Neural cell (in vitro differentiated cells): ENCODE data around the gene RNF144B. TPM values are rescaled to one million over a fixed set of nuclear protein-coding genes. Genes with fewer than 3 reads are reported as not detected.

Source experiments
- H2AFZ ChIP-seq: fragments of 200-600, 300-800 bp; sonication (generic), shearing (Covaris generic); 2 replicates; pipeline ENCODE4 v1.6.0; 2014; ENCODE audit warnings: low read depth, mild to moderate bottlenecking, antibody characterized with exemption, low read length, moderate library complexity
- H3F3A ChIP-seq: fragments of 200-600 bp; shearing (Covaris generic); 2 replicates; pipeline ENCODE4 v1.6.1; 2016; ENCODE audit warnings: mild to moderate bottlenecking, moderate library complexity, mixed read lengths, antibody characterized with exemption, low read length; ENCODE audit not compliant: insufficient read depth, poor library complexity, severe bottlenecking
- H3K27ac ChIP-seq: fragments of 200-600, 300-800 bp; sonication (generic), shearing (Covaris generic); 2 replicates; pipeline ENCODE4 v1.5.1; 2014; ENCODE audit warnings: mild to moderate bottlenecking, low read length, moderate library complexity
- H3K27me3 ChIP-seq: fragments of 300-800, 200-600 bp; sonication (generic), shearing (Covaris generic); 2 replicates; pipeline ENCODE4 v1.6.0; 2014; ENCODE audit warnings: mild to moderate bottlenecking, low read depth, low read length, moderate library complexity; ENCODE audit not compliant: insufficient read depth
- H3K36me3 ChIP-seq: fragments of 300-800, 200-600 bp; sonication (generic), shearing (Covaris generic); 2 replicates; pipeline ENCODE4 v1.5.1; 2014; ENCODE audit warnings: mild to moderate bottlenecking, antibody characterized with exemption, low read length, moderate library complexity; ENCODE audit not compliant: insufficient read depth
- H3K4me2 ChIP-seq: fragments of 300-800, 200-600 bp; sonication (generic), shearing (Covaris generic); 2 replicates; pipeline ENCODE4 v1.6.0; 2014; ENCODE audit warnings: mild to moderate bottlenecking, low read length
- H3K4me3 ChIP-seq: fragments of 300-800, 200-600 bp; sonication (generic), shearing (Covaris generic); 2 replicates; pipeline ENCODE4 v1.5.1; 2014; ENCODE audit warnings: mild to moderate bottlenecking, low read length, moderate library complexity
- H3K79me2 ChIP-seq: fragments of 200-600 bp; shearing (Covaris generic); replicated peaks from 2 replicates; pipeline ENCODE4 v1.6.0; 2014; ENCODE audit warnings: mild to moderate bottlenecking, low read length, moderate library complexity; ENCODE audit not compliant: insufficient read depth
- H3K9ac ChIP-seq: fragments of 300-800, 200-600 bp; sonication (generic), shearing (Covaris generic); 2 replicates; pipeline ENCODE4 v1.6.1; 2016; ENCODE audit warnings: mild to moderate bottlenecking, low read length, mixed read lengths
- H3K9me2 ChIP-seq: fragments of 200-600 bp; shearing (Covaris generic); 2 replicates; pipeline ENCODE4 v1.6.1; 2016; ENCODE audit warnings: mild to moderate bottlenecking, low read length, mixed read lengths; ENCODE audit not compliant: insufficient read depth
- H3K9me3 ChIP-seq: fragments of 200-600, 300-800 bp; sonication (generic), shearing (Covaris generic); 2 replicates; pipeline ENCODE4 v1.6.1; 2016; ENCODE audit warnings: mild to moderate bottlenecking, mixed run types, low read length, moderate library complexity, mixed read lengths
- H4K20me1 ChIP-seq: fragments of 200-600 bp; shearing (Covaris generic); 2 replicates; pipeline ENCODE4 v1.6.1; 2016; ENCODE audit warnings: mild to moderate bottlenecking, mixed run types; ENCODE audit not compliant: insufficient read depth
- EP300 ChIP-seq: fragments of 450-650 bp; conservative IDR thresholded peaks from 2 replicates; pipeline ENCODE4 v1.6.1; 2014; ENCODE audit warnings: antibody characterized with exemption, mild to moderate bottlenecking, moderate library complexity; ENCODE audit not compliant: poor library complexity, severe bottlenecking
- EZH2 ChIP-seq: fragments of 200-600, 300-800 bp; shearing (Covaris generic), sonication (generic); IDR thresholded peaks from 2 replicates; pipeline ENCODE4 v1.6.1; 2014; ENCODE audit warnings: antibody characterized with exemption, low read length, borderline replicate concordance, mild to moderate bottlenecking; ENCODE audit not compliant: insufficient read depth, poor library complexity, severe bottlenecking
- MXI1 ChIP-seq: fragments of 450-650 bp; conservative IDR thresholded peaks from 2 replicates; pipeline ENCODE4 v1.6.1; 2014; ENCODE audit warnings: antibody characterized with exemption, mild to moderate bottlenecking; ENCODE audit not compliant: poor library complexity, severe bottlenecking
- POLR2AphosphoS5 ChIP-seq: IDR thresholded peaks from 2 replicates; pipeline ENCODE4 v1.6.1; 2012
- RAD21 ChIP-seq: fragments of 450-650 bp; conservative IDR thresholded peaks from 2 replicates; pipeline ENCODE4 v1.6.1; 2014; ENCODE audit warnings: antibody characterized with exemption, mild to moderate bottlenecking, moderate library complexity
- SMC3 ChIP-seq: fragments of 450-650 bp; conservative IDR thresholded peaks from 2 replicates; pipeline ENCODE4 v1.6.1; 2014; ENCODE audit warnings: antibody characterized with exemption, mild to moderate bottlenecking, moderate library complexity; ENCODE audit not compliant: poor library complexity
- TAF1 ChIP-seq: IDR thresholded peaks from 2 replicates; pipeline ENCODE4 v1.6.1; 2012; ENCODE audit warnings: low read depth
- polyA plus RNA-seq: library from polyadenylated mRNA; depleted of rRNA; stranded (reverse); fragments of >200 nt; gene quantifications from 2 replicates; pipeline ENCODE4 v1.2.3, GENCODE V29; 2014
- TF ChIP-seq, protein P1 (sequence below): IDR thresholded peaks from 2 replicates; pipeline ENCODE4 v1.6.1; 2012; ENCODE audit warnings: borderline replicate concordance
- TF ChIP-seq, protein P2 (sequence below): fragments of 450-650 bp; IDR thresholded peaks from 2 replicates; pipeline ENCODE4 v1.5.1; 2014; ENCODE audit warnings: antibody characterized with exemption, mild to moderate bottlenecking, moderate library complexity; ENCODE audit not compliant: poor library complexity, severe bottlenecking

The RNF144B gene
- polyA plus RNA-seq, 1 donor from 2014 or later: 0.15 TPM

DNA sequence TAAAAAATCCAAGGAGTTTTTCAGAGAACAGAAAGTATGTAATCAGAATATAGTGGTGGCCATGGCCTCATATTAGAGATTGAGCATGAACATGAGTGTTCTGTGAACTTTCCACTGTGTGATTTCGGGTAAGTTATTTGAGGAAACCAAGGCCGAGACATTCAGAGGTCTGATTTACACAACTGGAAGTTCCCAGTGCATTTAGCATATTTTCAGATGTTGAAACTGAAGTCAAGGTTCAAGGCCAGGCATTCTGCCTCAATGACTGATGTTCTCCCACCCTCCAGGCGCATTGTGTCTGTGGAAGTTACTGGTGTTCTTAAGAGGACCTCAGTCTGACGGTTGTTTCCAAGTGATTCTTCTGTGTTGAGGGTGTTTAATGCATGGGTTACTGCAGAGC lies 26.2 kb downstream of the RNF144B start:
- Histone ChIP-seq H3K79me2 (no peaks in the 10 kb centered on the region), H4K20me1 (no peaks in the 10 kb centered on the region), H2AFZ (no peak overlapping the region), H3K9me2 (no peaks in the 10 kb centered on the region), H3K27me3 (no peaks in the 10 kb centered on the region), H3K9ac (no peak overlapping the region), H3K36me3 (no peaks in the 10 kb centered on the region), H3K9me3 (no peaks in the 10 kb centered on the region), H3K4me3 (no peak overlapping the region), H3K27ac (no peak overlapping the region), H3F3A (no peaks in the 10 kb centered on the region), H3K4me2 (no peak overlapping the region)
- TF ChIP-seq TAF1: no peak
- TF ChIP-seq RAD21: no peak
- TF ChIP-seq POLR2AphosphoS5: no peak
- no peak for TF ChIP-seq EZH2
- TF ChIP-seq EP300: no peak
- TF ChIP-seq, protein P1, sequence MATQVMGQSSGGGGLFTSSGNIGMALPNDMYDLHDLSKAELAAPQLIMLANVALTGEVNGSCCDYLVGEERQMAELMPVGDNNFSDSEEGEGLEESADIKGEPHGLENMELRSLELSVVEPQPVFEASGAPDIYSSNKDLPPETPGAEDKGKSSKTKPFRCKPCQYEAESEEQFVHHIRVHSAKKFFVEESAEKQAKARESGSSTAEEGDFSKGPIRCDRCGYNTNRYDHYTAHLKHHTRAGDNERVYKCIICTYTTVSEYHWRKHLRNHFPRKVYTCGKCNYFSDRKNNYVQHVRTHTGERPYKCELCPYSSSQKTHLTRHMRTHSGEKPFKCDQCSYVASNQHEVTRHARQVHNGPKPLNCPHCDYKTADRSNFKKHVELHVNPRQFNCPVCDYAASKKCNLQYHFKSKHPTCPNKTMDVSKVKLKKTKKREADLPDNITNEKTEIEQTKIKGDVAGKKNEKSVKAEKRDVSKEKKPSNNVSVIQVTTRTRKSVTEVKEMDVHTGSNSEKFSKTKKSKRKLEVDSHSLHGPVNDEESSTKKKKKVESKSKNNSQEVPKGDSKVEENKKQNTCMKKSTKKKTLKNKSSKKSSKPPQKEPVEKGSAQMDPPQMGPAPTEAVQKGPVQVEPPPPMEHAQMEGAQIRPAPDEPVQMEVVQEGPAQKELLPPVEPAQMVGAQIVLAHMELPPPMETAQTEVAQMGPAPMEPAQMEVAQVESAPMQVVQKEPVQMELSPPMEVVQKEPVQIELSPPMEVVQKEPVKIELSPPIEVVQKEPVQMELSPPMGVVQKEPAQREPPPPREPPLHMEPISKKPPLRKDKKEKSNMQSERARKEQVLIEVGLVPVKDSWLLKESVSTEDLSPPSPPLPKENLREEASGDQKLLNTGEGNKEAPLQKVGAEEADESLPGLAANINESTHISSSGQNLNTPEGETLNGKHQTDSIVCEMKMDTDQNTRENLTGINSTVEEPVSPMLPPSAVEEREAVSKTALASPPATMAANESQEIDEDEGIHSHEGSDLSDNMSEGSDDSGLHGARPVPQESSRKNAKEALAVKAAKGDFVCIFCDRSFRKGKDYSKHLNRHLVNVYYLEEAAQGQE: no peak
- no peak for TF ChIP-seq SMC3
- TF ChIP-seq, protein P2, sequence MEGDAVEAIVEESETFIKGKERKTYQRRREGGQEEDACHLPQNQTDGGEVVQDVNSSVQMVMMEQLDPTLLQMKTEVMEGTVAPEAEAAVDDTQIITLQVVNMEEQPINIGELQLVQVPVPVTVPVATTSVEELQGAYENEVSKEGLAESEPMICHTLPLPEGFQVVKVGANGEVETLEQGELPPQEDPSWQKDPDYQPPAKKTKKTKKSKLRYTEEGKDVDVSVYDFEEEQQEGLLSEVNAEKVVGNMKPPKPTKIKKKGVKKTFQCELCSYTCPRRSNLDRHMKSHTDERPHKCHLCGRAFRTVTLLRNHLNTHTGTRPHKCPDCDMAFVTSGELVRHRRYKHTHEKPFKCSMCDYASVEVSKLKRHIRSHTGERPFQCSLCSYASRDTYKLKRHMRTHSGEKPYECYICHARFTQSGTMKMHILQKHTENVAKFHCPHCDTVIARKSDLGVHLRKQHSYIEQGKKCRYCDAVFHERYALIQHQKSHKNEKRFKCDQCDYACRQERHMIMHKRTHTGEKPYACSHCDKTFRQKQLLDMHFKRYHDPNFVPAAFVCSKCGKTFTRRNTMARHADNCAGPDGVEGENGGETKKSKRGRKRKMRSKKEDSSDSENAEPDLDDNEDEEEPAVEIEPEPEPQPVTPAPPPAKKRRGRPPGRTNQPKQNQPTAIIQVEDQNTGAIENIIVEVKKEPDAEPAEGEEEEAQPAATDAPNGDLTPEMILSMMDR: no peak
- no peak for TF ChIP-seq MXI1

DNA sequence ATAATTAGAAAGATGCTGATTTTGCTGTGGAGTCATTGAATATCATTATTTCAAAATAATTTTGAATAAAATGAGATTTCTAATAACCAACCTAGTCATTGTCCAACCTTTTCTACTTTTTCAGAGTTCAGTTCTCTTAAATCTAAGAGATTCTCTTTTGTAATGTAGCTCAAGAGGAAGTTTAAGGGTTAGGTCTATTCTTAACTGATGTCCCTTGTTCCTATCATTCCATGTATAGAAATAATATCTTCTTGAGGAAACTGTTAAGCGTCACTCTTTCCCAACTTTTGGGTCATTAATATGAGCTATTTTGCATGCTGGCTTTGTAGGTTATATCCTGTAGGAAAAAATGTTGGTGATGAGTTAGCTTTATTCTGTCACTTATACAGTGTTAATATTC lies 27.0 kb downstream of the RNF144B start:
- Histone ChIP-seq H3K9me2 (no peaks in the 10 kb centered on the region), H2AFZ (no peak overlapping the region), H4K20me1 (no peaks in the 10 kb centered on the region), H3F3A (no peaks in the 10 kb centered on the region), H3K79me2 (no peaks in the 10 kb centered on the region), H3K27ac (no peak overlapping the region), H3K4me2 (no peak overlapping the region), H3K4me3 (no peak overlapping the region), H3K9ac (no peak overlapping the region), H3K27me3 (no peaks in the 10 kb centered on the region), H3K36me3 (no peaks in the 10 kb centered on the region), H3K9me3 (no peaks in the 10 kb centered on the region)
- TF ChIP-seq SMC3: no peak
- TF ChIP-seq, protein P2: no peak
- no peak for TF ChIP-seq RAD21
